ACHN (cell line): ENCODE results near the gene STMN1.

Source experiments
- DNase-seq: peaks from one replicate; pipeline ENCODE4 v3.0.0-alpha.2; 2015
- in situ Hi-C: cut with HindIII; loops from 2 replicates; pipeline ENCODE4 v1.10.0; 2017; ENCODE audit warnings: low sequenced_read_pairs, low pct_ligation_motif_present, low pct_unique_long_range_greater_than_20kb

Gene STMN1

GRCh38 chr1:25922971-25923552 lies 16.8 kb upstream of the STMN1 start:
- DNase-seq = peak; percentile 31
- in situ Hi-C loops = no loop called here

- DNase-seq = peak; percentile 61
Observed at GRCh38 chr1:25922056-25922970, 16.1 kb upstream of the STMN1 start.

GRCh38 chr1:25918615-25919014 lies 12.4 kb upstream of the STMN1 start:
- DNase-seq = no peak
- in situ Hi-C loops = no loop called here

More at GRCh38 chr1:25922056-25922970, 16.1 kb upstream of the STMN1 start:
- in situ Hi-C loops = no loop called here

GRCh38 chr1:25917996-25918395 lies 11.8 kb upstream of the STMN1 start:
- no peak for DNase-seq
- in situ Hi-C loops = no loop called here

GRCh38 chr1:25916460-25916859 lies 10.2 kb upstream of the STMN1 start:
- no peak for DNase-seq
- in situ Hi-C loops = no loop called here

- in situ Hi-C loops = no loop called here
- DNase-seq = no peak
Observed at GRCh38 chr1:25914074-25914995, 8.1 kb upstream of the STMN1 start.

- in situ Hi-C loops = no loop called here
- DNase-seq = no peak
Observed at GRCh38 chr1:25913206-25913605, 7.0 kb upstream of the STMN1 start.

GRCh38 chr1:25912076-25912831 lies 6.0 kb upstream of the STMN1 start:
- in situ Hi-C loops = no loop called here
- no peak for DNase-seq

GRCh38 chr1:25911162-25911561 lies 4.9 kb upstream of the STMN1 start:
- in situ Hi-C loops = no loop called here
- no peak for DNase-seq

GRCh38 chr1:25909040-25909439 lies 2.8 kb upstream of the STMN1 start:
- DNase-seq = no peak
- in situ Hi-C loops = no loop called here

GRCh38 chr1:25908161-25908560 lies 1.9 kb upstream of the STMN1 start:
- no peak for DNase-seq
- in situ Hi-C loops = no loop called here

GRCh38 chr1:25907601-25908000 lies 1.4 kb upstream of the STMN1 start:
- DNase-seq = no peak

GRCh38 chr1:25906644-25907300 lies 553 bp upstream of the STMN1 start:
- no peak for DNase-seq
- in situ Hi-C loops = no loop called here

More at GRCh38 chr1:25907601-25908000, 1.4 kb upstream of the STMN1 start:
- in situ Hi-C loops = no loop called here

- in situ Hi-C loops = no loop called here
- DNase-seq = peak; percentile 86
Observed at GRCh38 chr1:25904943-25905679, 1.1 kb downstream of the STMN1 start.

GRCh38 chr1:25903986-25904385 lies 2.2 kb downstream of the STMN1 start:
- in situ Hi-C loops = no loop called here
- no peak for DNase-seq

- DNase-seq = no peak
- in situ Hi-C loops = no loop called here
Observed at GRCh38 chr1:25902462-25902861, 3.8 kb downstream of the STMN1 start.

GRCh38 chr1:25900219-25900618 lies 6.0 kb downstream of the STMN1 start:
- in situ Hi-C loops = no loop called here
- DNase-seq = no peak
